HEK293 (cell line): ENCODE measurements around the gene TSEN2.

Source experiments
- CTCF ChIA-PET: fragments of 350-600 bp; formaldehyde crosslinking; extraction: SDS; loops from one replicate; lab custom pipeline; 2021; ENCODE audit warnings: antibody characterized with exemption; lab: Yijun Ruan, JAX
- POLR2A ChIA-PET: fragments of 300-600 bp; formaldehyde crosslinking; extraction: SDS; loops from one replicate; lab custom pipeline; 2020; ENCODE audit warnings: antibody characterized with exemption, inconsistent platforms; lab: Yijun Ruan, JAX
- H3K27ac ChIP-seq: fragments of 200-500 bp; sonication (Bioruptor generic); 2 replicates; pipeline ENCODE4 v1.5.1; 2014; ENCODE audit warnings: low read depth, low read length, control low read depth, inconsistent platforms; ENCODE audit errors: extremely low read depth
- H3K36me3 ChIP-seq, 2 experiments: fragments of 200-500 bp in 1 of 2; sonication (Bioruptor generic) in 1 of 2; 1 replicate in 1 of 2; 2 replicates in 1 of 2; pipeline ENCODE4 v1.5.1; 2014 to 2017; ENCODE audit warnings: inconsistent platforms in 2 of 2, low read length in 2 of 2; ENCODE audit not compliant: control insufficient read depth in 2 of 2, insufficient read depth in 1 of 2
- H3K4me1 ChIP-seq: fragments of 200-500 bp; sonication (Bioruptor generic); 2 replicates; pipeline ENCODE4 v1.5.1; 2014; ENCODE audit warnings: mild to moderate bottlenecking, low read length, inconsistent platforms; ENCODE audit not compliant: control insufficient read depth, insufficient read depth
- H3K4me3 ChIP-seq: 2 replicates; pipeline ENCODE4 v1.5.1; 2011; ENCODE audit warnings: low read depth, mild to moderate bottlenecking, control low read depth, low read length, moderate library complexity
- H3K9me3 ChIP-seq: fragments of 200-500 bp; sonication (Bioruptor generic); 2 replicates; pipeline ENCODE4 v1.5.1; 2014; ENCODE audit warnings: low read depth, low read length, inconsistent platforms; ENCODE audit not compliant: control insufficient read depth, insufficient read depth
- PRDM1 ChIP-seq: fragments of 450-650 bp; formaldehyde crosslinking; IDR thresholded peaks from 2 replicates; pipeline ENCODE4; 2016; ENCODE audit warnings: missing biosample characterization, missing genetic modification characterization
- SCRT2 ChIP-seq: fragments of 450-650 bp; formaldehyde crosslinking; IDR thresholded peaks from 2 replicates; pipeline ENCODE4 v1.5.1; 2016; ENCODE audit warnings: missing biosample characterization, missing genetic modification characterization
- TCF7L2 ChIP-seq: IDR thresholded peaks from 2 replicates; pipeline ENCODE4 v1.6.1; 2011; ENCODE audit warnings: low read depth, mild to moderate bottlenecking, inconsistent platforms, low read length, moderate library complexity, borderline replicate concordance
- ZBTB20 ChIP-seq: fragments of 450-650 bp; formaldehyde crosslinking; IDR thresholded peaks from 2 replicates; pipeline ENCODE4 v1.5.1; 2016; ENCODE audit warnings: missing biosample characterization, missing genetic modification characterization
- ZBTB7A ChIP-seq: fragments of 450-650 bp; formaldehyde crosslinking; IDR thresholded peaks from 2 replicates; pipeline ENCODE4 v1.5.1; 2016; ENCODE audit warnings: low read depth, missing biosample characterization, missing genetic modification characterization
- ZIC2 ChIP-seq: fragments of 450-650 bp; formaldehyde crosslinking; IDR thresholded peaks from 2 replicates; pipeline ENCODE4 v1.5.1; 2016; ENCODE audit warnings: missing biosample characterization, missing genetic modification characterization
- ZNF202 ChIP-seq: fragments of 450-650 bp; formaldehyde crosslinking; IDR thresholded peaks from 2 replicates; pipeline ENCODE4 v1.5.1; 2016; ENCODE audit warnings: missing biosample characterization, missing genetic modification characterization, borderline replicate concordance
- ZNF24 ChIP-seq: fragments of 450-650 bp; formaldehyde crosslinking; IDR thresholded peaks from 2 replicates; pipeline ENCODE4 v1.5.1; 2016; ENCODE audit warnings: missing biosample characterization, missing genetic modification characterization
- ZNF341 ChIP-seq: fragments of 450-650 bp; formaldehyde crosslinking; IDR thresholded peaks from 2 replicates; pipeline ENCODE4; 2016; ENCODE audit warnings: low read depth, missing biosample characterization, missing genetic modification characterization
- ZNF514 ChIP-seq: fragments of 450-650 bp; formaldehyde crosslinking; IDR thresholded peaks from 2 replicates; pipeline ENCODE4 v1.5.1; 2016; ENCODE audit warnings: missing biosample characterization, missing genetic modification characterization
- ZNF521 ChIP-seq: fragments of 450-650 bp; formaldehyde crosslinking; IDR thresholded peaks from 2 replicates; pipeline ENCODE4 v1.5.1; 2017; ENCODE audit warnings: missing biosample characterization, mild to moderate bottlenecking, missing genetic modification characterization
- ZNF571 ChIP-seq: fragments of 450-650 bp; formaldehyde crosslinking; IDR thresholded peaks from 2 replicates; pipeline ENCODE4 v1.5.0; 2017; ENCODE audit warnings: missing biosample characterization, missing genetic modification characterization
- ZNF624 ChIP-seq: fragments of 450-650 bp; formaldehyde crosslinking; IDR thresholded peaks from 2 replicates; pipeline ENCODE4 v1.5.1; 2017; ENCODE audit warnings: missing biosample characterization, missing genetic modification characterization
- TF ChIP-seq, protein P1 (sequence below): fragments of 450-650 bp; formaldehyde crosslinking; IDR thresholded peaks from 2 replicates; pipeline ENCODE4 v1.5.1; 2017; ENCODE audit warnings: missing biosample characterization, missing genetic modification characterization
- TF ChIP-seq, protein P2 (sequence below): fragments of 450-650 bp; formaldehyde crosslinking; IDR thresholded peaks from 2 replicates; pipeline ENCODE4 v1.5.1; 2016; ENCODE audit warnings: missing biosample characterization, missing genetic modification characterization

Gene TSEN2

DNA sequence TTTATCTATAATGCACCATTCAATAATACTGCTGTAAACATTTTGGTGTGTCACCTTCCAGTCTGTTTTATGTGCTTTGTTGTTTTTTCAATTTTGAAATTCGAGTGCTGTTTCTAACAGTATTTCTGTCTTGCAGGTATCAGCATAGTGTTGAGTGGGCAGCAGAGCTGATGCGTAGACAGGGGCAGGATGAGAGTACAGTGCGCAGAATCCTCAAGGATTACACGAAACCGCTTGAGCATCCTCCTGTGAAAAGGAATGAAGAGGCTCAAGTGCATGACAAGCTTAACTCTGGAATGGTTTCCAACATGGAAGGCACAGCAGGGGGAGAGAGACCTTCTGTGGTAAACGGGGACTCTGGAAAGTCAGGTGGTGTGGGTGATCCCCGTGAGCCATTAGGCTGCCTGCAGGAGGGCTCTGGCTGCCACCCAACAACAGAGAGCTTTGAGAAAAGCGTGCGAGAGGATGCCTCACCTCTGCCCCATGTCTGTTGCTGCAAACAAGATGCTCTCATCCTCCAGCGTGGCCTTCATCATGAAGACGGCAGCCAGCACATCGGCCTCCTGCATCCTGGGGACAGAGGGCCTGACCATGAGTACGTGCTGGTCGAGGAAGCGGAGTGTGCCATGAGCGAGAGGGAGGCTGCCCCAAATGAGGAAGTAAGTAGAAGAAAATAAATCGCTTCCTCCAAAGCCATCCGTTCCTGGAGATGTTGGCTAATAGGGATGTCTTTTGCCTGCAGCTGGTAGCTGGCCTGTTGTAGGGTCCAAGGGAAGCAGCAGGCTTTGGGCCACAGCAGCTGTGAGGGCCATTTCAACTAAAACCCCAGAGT lies 19.1 kb downstream of the TSEN2 start:
- Histone ChIP-seq H3K4me1 (no peaks in the 10 kb centered on the region), H3K9me3 (no peaks in the 10 kb centered on the region), H3K36me3 (peaks cover 43 to 92% of the 10 kb centered on the region in 2 experiments), H3K4me3 (no peak overlapping the region), H3K27ac (no peak overlapping the region)
- ChIA-PET CTCF (no interaction called here), POLR2A (no interaction called here)
- TF ChIP-seq, protein P1, sequence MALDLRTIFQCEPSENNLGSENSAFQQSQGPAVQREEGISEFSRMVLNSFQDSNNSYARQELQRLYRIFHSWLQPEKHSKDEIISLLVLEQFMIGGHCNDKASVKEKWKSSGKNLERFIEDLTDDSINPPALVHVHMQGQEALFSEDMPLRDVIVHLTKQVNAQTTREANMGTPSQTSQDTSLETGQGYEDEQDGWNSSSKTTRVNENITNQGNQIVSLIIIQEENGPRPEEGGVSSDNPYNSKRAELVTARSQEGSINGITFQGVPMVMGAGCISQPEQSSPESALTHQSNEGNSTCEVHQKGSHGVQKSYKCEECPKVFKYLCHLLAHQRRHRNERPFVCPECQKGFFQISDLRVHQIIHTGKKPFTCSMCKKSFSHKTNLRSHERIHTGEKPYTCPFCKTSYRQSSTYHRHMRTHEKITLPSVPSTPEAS (tag by site-specific recombination) = no peak
- TF ChIP-seq ZIC2 (tag by site-specific recombination) (peak; percentile 94), ZNF521 (tag by site-specific recombination) (no peak)
- TF ChIP-seq, all 188 proteins: peak for 1

DNA sequence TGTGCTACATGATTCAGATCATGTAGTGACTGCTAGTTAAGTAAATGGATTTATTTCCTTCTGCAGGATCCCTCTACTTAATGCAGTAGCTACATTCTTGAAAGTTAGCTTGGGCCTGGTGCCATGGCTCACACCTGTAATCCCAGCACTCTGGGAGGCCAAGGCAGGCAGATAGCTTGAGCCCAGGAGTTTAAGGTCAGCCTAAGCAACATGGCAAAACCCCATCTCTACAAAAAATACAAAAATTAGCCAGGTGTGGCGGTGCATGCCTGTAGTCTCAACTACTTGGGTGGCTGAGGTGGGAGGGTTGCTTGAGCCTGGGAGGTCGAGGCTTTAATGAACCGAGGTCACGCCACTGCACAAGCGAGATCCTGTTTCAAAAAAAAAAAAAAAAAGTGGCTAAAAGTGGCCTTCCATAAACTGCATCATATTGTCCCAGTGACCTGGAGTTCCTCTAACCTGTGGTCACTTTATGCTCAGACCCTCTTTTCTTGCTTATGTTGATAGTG lies 22.0 kb downstream of the TSEN2 start:
- peaks cover 39 to 78% of the 10 kb centered on the region in 2 experiments for H3K36me3 ChIP-seq

DNA sequence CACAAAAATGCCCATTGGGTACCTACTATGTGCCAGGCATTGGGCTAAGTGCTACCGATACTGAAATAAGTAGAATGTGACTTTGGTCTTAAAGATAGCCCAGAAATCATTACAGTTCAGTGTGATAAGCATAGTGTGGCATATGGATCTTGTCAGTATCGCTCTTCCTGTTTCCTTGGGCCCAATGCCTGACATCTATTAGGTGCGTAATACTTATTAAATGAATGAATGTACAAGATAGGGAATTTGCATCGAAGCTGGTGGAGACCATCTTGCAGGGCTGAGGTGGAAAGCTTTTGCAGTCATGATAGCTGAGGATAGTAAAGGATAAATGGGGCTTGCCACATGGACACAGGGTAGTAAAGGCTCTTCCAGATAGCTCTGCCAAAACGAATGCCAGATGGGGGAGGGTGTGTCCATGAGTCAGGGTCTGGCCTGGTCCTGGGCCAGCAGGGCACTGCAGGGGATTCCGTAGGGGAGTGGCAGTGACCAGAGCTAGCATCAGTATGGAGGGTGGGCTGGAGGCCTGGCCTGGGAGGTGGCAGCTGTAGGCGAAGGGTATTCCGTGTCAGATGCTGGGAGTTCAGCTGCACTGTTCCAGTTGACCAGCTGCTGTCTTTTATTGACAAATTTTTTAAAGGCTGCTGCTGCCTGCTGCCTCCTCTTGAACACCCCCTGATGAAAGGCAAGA lies 23.5 kb downstream of the TSEN2 start:
- H3K4me3 ChIP-seq = no peak overlapping the region
- H3K9me3 ChIP-seq = no peaks in the 10 kb centered on the region
- no peak overlapping the region for H3K27ac ChIP-seq
- ChIA-PET POLR2A (no interaction called here), CTCF (interaction anchor here (0.6 to 2.2 kb wide), 4 partner anchors 12 to 100 kb away, joined by 3 to 8 read pairs (median 4); no protein-coding TSS in a partner anchor)
- TF ChIP-seq ZNF571 (tag by site-specific recombination) (no peak), ZNF24 (no peak), ZBTB7A (tag by site-specific recombination) (no peak), ZNF341 (tag by site-specific recombination) (no peak), SCRT2 (no peak), TCF7L2 (no peak), ZNF514 (no peak), ZNF202 (tag by site-specific recombination) (no peak), ZBTB20 (tag by site-specific recombination) (no peak)
- peaks cover 32 to 70% of the 10 kb centered on the region in 2 experiments for H3K36me3 ChIP-seq
- no peaks in the 10 kb centered on the region for H3K4me1 ChIP-seq

More for the DNA sequence above, 22.0 kb downstream of the TSEN2 start:
- H3K4me3 ChIP-seq = no peak overlapping the region
- ChIA-PET POLR2A (interaction anchor here (0.7 to 1.0 kb wide), 2 partner anchors 22 to 191 kb away, joined by 5 to 7 read pairs; partner anchors contain the start of gene TSEN2), CTCF (interaction anchor here (0.7 to 1.9 kb wide), 2 partner anchors 27 to 618 kb away, joined by 3 to 5 read pairs; no protein-coding TSS in a partner anchor)
- H3K9me3 ChIP-seq = no peaks in the 10 kb centered on the region
- no peak overlapping the region for H3K27ac ChIP-seq
- no peak for TF ChIP-seq ZNF624 (tag by site-specific recombination)
- TF ChIP-seq PRDM1 = no peak
- no peak for TF ChIP-seq ZIC2 (tag by site-specific recombination)
- TF ChIP-seq, protein P2, sequence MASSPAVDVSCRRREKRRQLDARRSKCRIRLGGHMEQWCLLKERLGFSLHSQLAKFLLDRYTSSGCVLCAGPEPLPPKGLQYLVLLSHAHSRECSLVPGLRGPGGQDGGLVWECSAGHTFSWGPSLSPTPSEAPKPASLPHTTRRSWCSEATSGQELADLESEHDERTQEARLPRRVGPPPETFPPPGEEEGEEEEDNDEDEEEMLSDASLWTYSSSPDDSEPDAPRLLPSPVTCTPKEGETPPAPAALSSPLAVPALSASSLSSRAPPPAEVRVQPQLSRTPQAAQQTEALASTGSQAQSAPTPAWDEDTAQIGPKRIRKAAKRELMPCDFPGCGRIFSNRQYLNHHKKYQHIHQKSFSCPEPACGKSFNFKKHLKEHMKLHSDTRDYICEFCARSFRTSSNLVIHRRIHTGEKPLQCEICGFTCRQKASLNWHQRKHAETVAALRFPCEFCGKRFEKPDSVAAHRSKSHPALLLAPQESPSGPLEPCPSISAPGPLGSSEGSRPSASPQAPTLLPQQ (tag by site-specific recombination) = no peak
- no peaks in the 10 kb centered on the region for H3K4me1 ChIP-seq
